SH-SY5Y (cell line): Measurements from ENCODE around the gene ITFG2.

Experiments
- GATA2 ChIP-seq: IDR thresholded peaks from 2 replicates; pipeline ENCODE4 v1.6.1; 2011; ENCODE audit warnings: mild to moderate bottlenecking, low read depth, low read length
- GATA3 ChIP-seq: IDR thresholded peaks from 2 replicates; pipeline ENCODE4 v1.6.1; 2011; ENCODE audit warnings: low read depth, mild to moderate bottlenecking, low read length, moderate library complexity

DNA sequence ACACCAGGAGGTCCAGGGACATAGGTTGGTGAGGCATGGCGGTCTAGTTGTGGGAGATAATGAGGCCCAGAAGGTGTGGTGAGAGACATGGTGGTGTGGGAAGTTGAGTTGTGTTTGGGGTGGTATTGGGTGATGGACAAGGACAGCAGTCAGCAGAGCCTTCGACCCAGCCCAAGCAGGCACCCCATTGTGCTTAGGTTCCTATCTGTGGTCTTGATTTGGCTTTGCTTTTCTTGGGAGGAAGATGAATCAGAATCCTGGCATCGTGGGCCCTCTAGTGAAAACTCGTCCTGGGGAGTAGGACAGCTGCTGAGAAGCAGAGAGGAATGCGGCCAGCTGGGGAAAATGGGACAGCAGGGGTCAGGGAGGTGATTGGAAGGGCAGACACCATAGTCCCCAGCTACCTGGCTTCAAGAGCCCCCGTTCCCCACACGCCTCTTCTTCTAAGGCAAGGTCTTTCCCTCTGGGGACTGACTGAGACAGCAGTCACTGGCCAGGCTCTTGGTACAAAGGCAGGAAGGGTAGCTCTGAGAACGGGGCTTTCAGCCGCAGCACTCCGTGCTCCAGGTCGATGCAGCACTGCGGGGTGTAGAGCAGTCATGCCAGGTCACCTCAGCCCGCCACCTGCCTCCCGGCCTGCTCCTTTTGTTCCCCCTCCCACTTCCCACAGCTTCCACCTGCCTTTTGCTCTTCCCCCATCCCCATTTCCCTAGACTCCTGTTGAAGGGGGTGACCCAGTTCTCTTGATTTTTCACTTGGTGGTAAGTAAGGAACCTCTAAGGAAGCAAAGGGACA, 14.4 kb downstream of the ITFG2 start:
- TF ChIP-seq GATA2: no peak
- no peak for TF ChIP-seq GATA3
